HG03175 (cell line): ENCODE results near the gene RMI2.

Experiments
- ATAC-seq: cut with Tn5 transposase; IDR thresholded peaks from one replicate; pipeline ENCODE4 v1.9.1; 2021; ENCODE audit warnings: mild to moderate bottlenecking, moderate library complexity; ENCODE audit not compliant: unreplicated experiment

Gene RMI2

DNA sequence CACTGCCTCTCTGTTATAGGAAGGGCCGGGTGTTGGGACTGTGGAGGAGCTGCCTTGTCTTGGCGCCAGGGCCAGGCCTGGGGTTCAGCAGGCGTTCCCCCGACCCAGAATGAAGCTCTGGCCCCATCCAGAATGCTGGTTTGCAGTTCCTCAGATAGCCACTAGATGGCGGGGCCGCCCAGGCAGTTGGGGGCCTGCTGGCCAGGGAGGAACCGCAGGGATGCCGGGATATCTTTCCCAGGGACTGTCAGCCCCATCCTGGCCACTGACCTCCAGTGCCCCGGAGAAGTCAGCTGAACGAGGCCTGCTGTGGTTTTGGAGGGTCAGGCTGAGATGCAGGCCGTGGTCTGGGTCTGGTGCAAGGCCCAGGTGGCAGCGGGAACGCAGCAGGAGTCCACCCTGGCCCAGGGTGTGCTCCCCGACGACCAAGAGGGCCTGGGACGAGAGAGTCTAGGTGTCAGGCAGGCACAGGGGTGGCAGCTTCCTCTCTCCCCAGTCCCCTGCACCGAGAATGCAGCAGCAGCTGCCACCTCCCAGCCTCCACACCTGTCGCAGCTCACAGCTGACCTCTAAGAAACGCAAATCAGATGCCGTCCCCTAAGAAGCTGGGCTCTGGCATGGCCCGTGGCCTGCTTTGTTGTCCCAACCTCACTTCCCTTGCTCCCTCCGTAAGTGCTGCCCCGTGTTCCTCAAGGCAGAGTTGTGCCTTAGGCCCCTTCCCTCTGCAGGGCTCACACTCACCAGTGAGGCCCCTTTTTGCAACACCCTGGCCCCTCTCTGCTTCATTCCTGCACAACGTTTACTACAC is 51.2 kb downstream of the RMI2 start:
- no peak for ATAC-seq

DNA sequence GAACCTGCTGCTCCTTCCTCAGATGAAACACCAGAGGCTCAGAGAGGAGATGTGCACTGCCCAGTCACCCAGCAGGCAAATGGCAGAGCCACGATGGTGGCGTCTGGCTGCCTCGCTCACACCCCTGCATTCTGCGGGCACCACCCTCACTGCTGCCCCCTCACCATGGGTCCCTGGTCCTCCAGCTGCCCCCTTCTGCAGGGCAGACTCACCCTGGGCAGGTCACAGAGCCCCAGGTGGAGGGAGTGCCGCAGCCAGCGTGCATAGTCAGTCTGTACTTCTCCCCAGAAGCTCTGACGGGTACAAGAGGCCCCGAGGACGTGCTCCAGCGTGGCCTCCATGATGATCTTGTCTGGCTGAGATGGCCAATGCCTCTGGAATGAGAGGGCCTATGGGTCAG is 52.9 kb downstream of the RMI2 start:
- no peak for ATAC-seq

DNA sequence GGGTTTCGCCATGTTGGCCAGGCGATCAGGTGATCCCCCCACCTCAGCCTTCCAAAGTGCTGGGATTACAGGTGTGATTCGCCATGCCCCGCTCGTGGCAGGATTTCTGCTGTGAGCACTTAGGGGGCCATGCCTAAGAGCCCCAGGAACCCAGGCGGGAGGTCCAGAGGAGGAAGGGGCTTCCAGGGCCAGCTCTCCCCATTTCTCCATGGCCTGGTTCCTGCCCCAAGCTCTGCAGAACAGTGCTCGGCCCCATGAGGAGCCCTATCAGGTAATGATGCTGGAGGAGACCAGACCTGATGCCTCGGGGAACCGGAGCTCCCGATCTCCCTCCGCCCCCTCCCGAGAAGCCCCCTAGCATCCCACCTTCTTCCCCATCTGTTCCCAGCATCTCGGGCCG is 53.6 kb downstream of the RMI2 start:
- ATAC-seq: no peak

DNA sequence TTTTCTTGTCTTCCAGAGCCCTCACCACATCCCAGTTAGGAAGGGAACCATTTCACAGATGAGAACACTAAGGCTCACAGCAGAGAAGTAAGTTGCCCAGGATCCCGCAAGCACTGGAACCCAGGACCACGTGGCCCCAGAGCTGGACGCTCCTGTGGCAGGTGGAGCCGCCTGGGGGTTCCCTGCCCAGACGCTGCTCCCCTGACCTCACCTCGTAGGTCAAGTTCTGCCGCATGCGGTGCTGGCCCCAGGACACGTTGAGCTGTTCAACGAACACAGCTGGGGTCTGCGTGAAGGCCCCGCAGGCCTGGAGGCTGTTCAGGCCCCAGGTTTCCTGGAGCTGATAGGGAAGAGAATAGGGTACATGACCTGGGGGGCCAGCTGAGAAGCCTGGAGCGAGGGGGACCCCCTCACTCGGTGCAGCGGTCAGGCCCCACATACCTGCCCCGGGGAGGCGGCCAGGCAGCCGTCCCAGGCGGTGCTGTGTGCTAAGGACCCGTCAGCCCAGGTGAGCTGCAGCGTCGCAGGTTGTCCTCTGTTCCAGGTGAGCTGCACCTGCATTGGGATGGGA is 54.1 kb downstream of the RMI2 start:
- no peak for ATAC-seq

DNA sequence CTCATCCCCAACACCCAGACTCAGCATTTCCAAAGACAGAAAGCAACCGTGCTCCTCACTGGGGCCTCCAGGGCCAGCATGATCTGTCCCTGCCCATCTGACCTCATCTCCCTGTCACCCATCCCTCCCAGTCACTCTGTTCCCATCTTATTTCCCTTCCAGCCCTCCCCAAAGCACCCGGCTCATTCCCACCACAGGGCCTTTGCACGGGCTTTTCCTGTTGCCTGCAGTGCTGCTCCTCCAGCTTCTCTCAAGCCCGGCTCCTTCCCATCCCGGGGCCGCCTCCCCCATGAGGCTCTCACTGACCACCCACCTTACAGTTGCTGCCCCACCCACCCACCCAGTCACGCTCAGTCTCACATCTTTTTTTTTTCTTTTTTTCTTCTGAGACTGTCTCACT is 54.8 kb downstream of the RMI2 start:
- no peak for ATAC-seq
